ENCODE data around the gene ANKRD33B.

Gene ANKRD33B

DNA sequence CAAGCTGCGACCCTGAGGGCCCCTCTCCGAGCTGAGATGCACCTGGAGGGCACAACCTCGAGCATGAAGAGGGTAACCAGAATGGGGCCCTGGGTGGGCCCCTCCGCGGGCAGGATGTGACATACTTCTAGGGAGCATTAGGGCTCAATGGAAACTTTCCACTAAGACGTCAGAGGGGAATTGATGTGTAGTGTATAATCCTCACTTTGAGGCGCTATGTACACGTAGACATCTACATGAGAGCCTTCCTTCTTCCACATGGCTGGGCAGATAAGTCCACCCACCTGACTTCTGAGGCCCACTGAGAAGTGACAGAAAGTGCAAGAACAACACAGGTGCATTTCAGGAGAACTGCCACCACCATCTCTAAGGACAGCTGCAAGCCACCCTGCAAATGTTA, 136.1 kb downstream of the ANKRD33B start:
- H3K36me3 ChIP-seq (ENCODE audit: insufficient read depth, low read length): no peaks in the 10 kb centered on the region
- H3K4me1 ChIP-seq (ENCODE audit: insufficient read depth, low read length): peaks cover 22% of the 10 kb centered on the region
- H3K4me3 ChIP-seq (ENCODE audit: low read length): no peak overlapping the region
- H3K9ac ChIP-seq (ENCODE audit: low read depth, low read length): no peak overlapping the region
- no peaks in the 10 kb centered on the region for H3K9me3 ChIP-seq (ENCODE audit: insufficient read depth, low read depth, low read length)
- no peak overlapping the region for H3K27ac ChIP-seq (ENCODE audit: low read depth, low read length)
- 91% methylated on average over 8 of the region's 8 CpGs for WGBS
- no peaks in the 10 kb centered on the region for H3K27me3 ChIP-seq (ENCODE audit: insufficient read depth, low read length)

DNA sequence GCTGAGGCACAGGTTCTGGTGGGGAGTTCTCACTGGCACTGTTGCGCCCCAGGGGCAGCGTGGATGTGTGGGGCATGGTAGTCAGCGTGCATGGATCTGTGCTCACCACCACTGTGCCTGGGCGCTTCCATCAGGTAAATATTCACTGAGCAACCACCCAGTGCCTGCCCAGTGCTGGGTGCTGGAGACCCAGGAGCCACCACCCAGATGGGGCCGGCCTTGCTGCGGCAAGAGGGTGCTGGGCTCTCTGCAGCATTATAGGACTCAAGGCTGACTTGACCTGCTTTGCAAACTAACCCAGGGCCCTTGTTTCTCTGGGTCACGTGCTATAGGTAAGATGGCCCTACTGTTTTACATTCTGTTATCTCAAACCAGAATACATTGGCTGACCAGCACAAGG, 136.6 kb downstream of the ANKRD33B start:
- Histone ChIP-seq H3K9ac (ENCODE audit: low read depth, low read length) (no peak overlapping the region), H3K36me3 (ENCODE audit: insufficient read depth, low read length) (no peaks in the 10 kb centered on the region), H3K4me3 (ENCODE audit: low read length) (no peak overlapping the region), H3K9me3 (ENCODE audit: insufficient read depth, low read depth, low read length) (no peaks in the 10 kb centered on the region), H3K4me1 (ENCODE audit: insufficient read depth, low read length) (peaks cover 27% of the 10 kb centered on the region), H3K27me3 (ENCODE audit: insufficient read depth, low read length) (no peaks in the 10 kb centered on the region), H3K27ac (ENCODE audit: low read depth, low read length) (no peak overlapping the region)
- WGBS: 91% methylated on average over 7 of the region's 7 CpGs

DNA sequence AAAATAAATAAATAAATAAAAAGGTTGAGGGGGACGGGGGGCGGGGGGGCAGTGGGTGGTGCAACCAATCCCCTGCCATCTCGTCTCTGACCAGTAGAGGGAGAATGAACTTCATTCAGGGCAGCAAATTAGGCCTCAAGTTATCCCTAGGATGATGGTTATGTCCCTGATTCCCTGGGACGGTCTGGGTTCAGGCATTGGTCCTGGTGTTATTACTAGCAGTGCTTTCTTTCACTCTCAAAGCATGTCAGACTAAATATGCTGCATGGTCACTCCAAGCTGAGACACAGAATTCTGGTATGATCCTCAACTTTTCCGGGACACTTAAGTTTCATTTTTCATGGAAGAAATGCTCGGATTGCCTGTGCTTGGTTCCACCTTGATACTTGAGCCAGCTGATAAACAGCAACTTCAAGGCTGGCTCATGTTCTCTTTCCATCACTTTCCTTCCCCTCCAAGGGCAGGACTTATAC, 137.7 kb downstream of the ANKRD33B start:
- Histone ChIP-seq H3K27me3 (ENCODE audit: insufficient read depth, low read length) (no peaks in the 10 kb centered on the region), H3K9ac (ENCODE audit: low read depth, low read length) (no peak overlapping the region), H3K9me3 (ENCODE audit: insufficient read depth, low read depth, low read length) (no peaks in the 10 kb centered on the region), H3K27ac (ENCODE audit: low read depth, low read length) (no peak overlapping the region), H3K4me3 (ENCODE audit: low read length) (no peak overlapping the region), H3K4me1 (ENCODE audit: insufficient read depth, low read length) (peaks cover 23% of the 10 kb centered on the region), H3K36me3 (ENCODE audit: insufficient read depth, low read length) (no peaks in the 10 kb centered on the region)
- WGBS: 51% methylated on average over 6 of the region's 6 CpGs

GRCh38 chr5:10702040-10702629, 138.3 kb downstream of the ANKRD33B start:
- 91% methylated on average over 9 of the region's 9 CpGs for WGBS
- Histone ChIP-seq H3K36me3 (ENCODE audit: insufficient read depth, low read length) (no peaks in the 10 kb centered on the region), H3K27ac (ENCODE audit: low read depth, low read length) (no peak overlapping the region), H3K9me3 (ENCODE audit: insufficient read depth, low read depth, low read length) (no peaks in the 10 kb centered on the region), H3K27me3 (ENCODE audit: insufficient read depth, low read length) (no peaks in the 10 kb centered on the region), H3K4me3 (ENCODE audit: low read length) (no peak overlapping the region), H3K9ac (ENCODE audit: low read depth, low read length) (no peak overlapping the region), H3K4me1 (ENCODE audit: insufficient read depth, low read length) (peaks cover 23% of the 10 kb centered on the region)

GRCh38 chr5:10702911-10703491, 139.1 kb downstream of the ANKRD33B start:
- Histone ChIP-seq H3K9me3 (ENCODE audit: insufficient read depth, low read depth, low read length) (no peaks in the 10 kb centered on the region), H3K4me3 (ENCODE audit: low read length) (no peak overlapping the region), H3K27ac (ENCODE audit: low read depth, low read length) (no peak overlapping the region), H3K36me3 (ENCODE audit: insufficient read depth, low read length) (no peaks in the 10 kb centered on the region), H3K4me1 (ENCODE audit: insufficient read depth, low read length) (peaks cover 23% of the 10 kb centered on the region), H3K9ac (ENCODE audit: low read depth, low read length) (no peak overlapping the region), H3K27me3 (ENCODE audit: insufficient read depth, low read length) (no peaks in the 10 kb centered on the region)
- 86% methylated on average over 7 of the region's 7 CpGs for WGBS

DNA sequence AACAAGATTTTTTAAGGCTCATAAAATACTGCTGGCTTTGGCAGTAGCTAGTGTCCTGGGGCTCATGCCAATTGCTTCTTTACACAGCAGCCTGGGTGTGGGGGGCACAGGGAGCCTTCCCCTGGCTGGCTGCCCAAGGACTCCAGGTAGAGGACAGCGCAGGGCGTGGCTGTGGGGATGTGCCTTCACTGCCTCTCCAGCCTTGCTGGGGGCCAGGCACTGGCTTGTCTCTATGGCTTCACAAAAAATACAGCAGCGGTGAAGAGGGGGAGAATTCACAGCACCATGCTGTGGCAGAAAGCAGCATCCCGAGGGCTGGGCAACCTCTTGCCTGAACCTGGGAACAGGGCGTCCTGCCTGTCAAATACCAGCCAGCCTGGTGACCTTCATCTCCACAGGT, 139.8 kb downstream of the ANKRD33B start:
- 89% methylated on average over 5 of the region's 5 CpGs for WGBS
- no peak overlapping the region for H3K4me3 ChIP-seq (ENCODE audit: low read length)
- no peak overlapping the region for H3K9ac ChIP-seq (ENCODE audit: low read depth, low read length)
- peaks cover 23% of the 10 kb centered on the region for H3K4me1 ChIP-seq (ENCODE audit: insufficient read depth, low read length)
- H3K27ac ChIP-seq (ENCODE audit: low read depth, low read length): no peak overlapping the region
- H3K27me3 ChIP-seq (ENCODE audit: insufficient read depth, low read length): no peaks in the 10 kb centered on the region
- no peaks in the 10 kb centered on the region for H3K9me3 ChIP-seq (ENCODE audit: insufficient read depth, low read depth, low read length)
- no peaks in the 10 kb centered on the region for H3K36me3 ChIP-seq (ENCODE audit: insufficient read depth, low read length)

- 88% methylated on average over 10 of the region's 10 CpGs for WGBS
- peaks cover 19% of the 10 kb centered on the region for H3K4me1 ChIP-seq (ENCODE audit: insufficient read depth, low read length)
- no peak overlapping the region for H3K9ac ChIP-seq (ENCODE audit: low read depth, low read length)
- H3K9me3 ChIP-seq (ENCODE audit: insufficient read depth, low read depth, low read length): no peaks in the 10 kb centered on the region
- no peak overlapping the region for H3K4me3 ChIP-seq (ENCODE audit: low read length)
- no peak overlapping the region for H3K27ac ChIP-seq (ENCODE audit: low read depth, low read length)
- no peaks in the 10 kb centered on the region for H3K27me3 ChIP-seq (ENCODE audit: insufficient read depth, low read length)
- no peaks in the 10 kb centered on the region for H3K36me3 ChIP-seq (ENCODE audit: insufficient read depth, low read length)
Observed at GRCh38 chr5:10704949-10705621, 141.2 kb downstream of the ANKRD33B start.

GRCh38 chr5:10705747-10706146, 141.9 kb downstream of the ANKRD33B start:
- Histone ChIP-seq H3K27ac (ENCODE audit: low read depth, low read length) (no peak overlapping the region), H3K4me3 (ENCODE audit: low read length) (no peak overlapping the region), H3K9ac (ENCODE audit: low read depth, low read length) (no peak overlapping the region), H3K36me3 (ENCODE audit: insufficient read depth, low read length) (no peaks in the 10 kb centered on the region), H3K4me1 (ENCODE audit: insufficient read depth, low read length) (peaks cover 12% of the 10 kb centered on the region), H3K9me3 (ENCODE audit: insufficient read depth, low read depth, low read length) (no peaks in the 10 kb centered on the region), H3K27me3 (ENCODE audit: insufficient read depth, low read length) (no peaks in the 10 kb centered on the region)
- WGBS: 96% methylated on average over 2 of the region's 2 CpGs

- Histone ChIP-seq H3K27me3 (ENCODE audit: insufficient read depth, low read length) (no peaks in the 10 kb centered on the region), H3K27ac (ENCODE audit: low read depth, low read length) (no peak overlapping the region), H3K4me1 (ENCODE audit: insufficient read depth, low read length) (peaks cover 10% of the 10 kb centered on the region), H3K9me3 (ENCODE audit: insufficient read depth, low read depth, low read length) (no peaks in the 10 kb centered on the region), H3K9ac (ENCODE audit: low read depth, low read length) (no peak overlapping the region), H3K36me3 (ENCODE audit: insufficient read depth, low read length) (no peaks in the 10 kb centered on the region), H3K4me3 (ENCODE audit: low read length) (no peak overlapping the region)
- 90% methylated on average over 3 of the region's 4 CpGs for WGBS
Observed at GRCh38 chr5:10706326-10706725, 142.5 kb downstream of the ANKRD33B start.

Measured in HUES64 (cell line).